ENCODE data around the gene TOR4A. TPM values are rescaled to one million over a fixed set of nuclear protein-coding genes. Genes with fewer than 3 reads are reported as not detected.
A peak's percentile ranks its signal among the peaks of the same experiment; 100 is the strongest.

Gene TOR4A
- total and polyA plus RNA-seq, 2 donors from 2014 or later = 4.9 to 23.8 TPM

DNA sequence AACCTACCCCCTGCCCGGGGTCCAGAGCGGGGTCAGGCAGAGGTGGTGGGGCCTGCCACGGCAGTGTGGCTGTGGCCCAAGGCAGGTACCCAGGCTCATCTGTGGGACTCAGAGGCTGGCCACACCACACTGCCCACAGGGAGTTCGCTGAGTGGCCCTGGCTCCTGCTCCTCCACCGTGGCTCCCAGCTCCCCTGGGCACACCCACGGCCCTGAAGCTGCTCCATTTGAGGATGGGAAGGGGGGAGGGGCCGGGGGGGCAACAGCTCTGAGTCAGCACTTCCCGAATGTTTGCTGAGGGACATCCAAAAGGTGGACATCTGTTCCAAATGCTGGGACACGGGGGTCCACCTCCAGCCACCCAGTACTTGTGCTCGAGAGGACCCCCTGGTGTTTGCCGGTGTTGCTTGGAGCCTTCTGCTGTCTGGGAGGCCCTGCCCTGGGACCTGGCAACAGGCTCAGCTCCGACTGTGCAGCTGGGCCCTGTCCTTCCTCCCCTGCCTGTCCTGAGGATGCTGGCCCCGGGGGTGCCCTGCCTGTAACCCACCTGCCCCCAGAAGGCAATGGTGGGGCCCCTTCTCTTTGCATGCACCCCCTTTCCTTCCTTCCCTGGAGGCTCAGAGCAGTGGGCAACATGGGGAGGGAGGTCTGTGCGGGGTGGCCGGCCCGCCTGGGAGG, 27.0 kb downstream of the TOR4A start:
- Histone ChIP-seq H3K4me3 (ENCODE audit: low read length in 3 of 3) (no peak overlapping the region), H3K36me3 (ENCODE audit: control insufficient read depth in 2 of 3, insufficient read depth in 3 of 3, low read length in 3 of 3) (no peaks in the 10 kb centered on the region), H3K4me1 (ENCODE audit: control insufficient read depth in 2 of 3, insufficient read depth in 2 of 3, low read depth in 1 of 3, low read length in 3 of 3) (peaks cover 0 to 21% (median 11%) of the 10 kb centered on the region in 3 donors), H3K9ac (ENCODE audit: low read length in 3 of 3) (no peak overlapping the region), H3K27me3 (ENCODE audit: control insufficient read depth, insufficient read depth, low read length) (no peaks in the 10 kb centered on the region), H3K27ac (ENCODE audit: low read depth in 2 of 2, low read length in 2 of 2) (peak overlapping the region; percentile 78 to 85), H3K9me3 (ENCODE audit: control insufficient read depth in 2 of 3, insufficient read depth in 1 of 3, low read length in 3 of 3) (no peaks in the 10 kb centered on the region)
- intact Hi-C loops (cut with DNase I) = no loop called here
- FAIRE-seq (no peak), DNase-seq (peak in 3 of 5 donors; percentile 58 to 79 (median 73))
- TF ChIP-seq CTCF (IDR thresholded peaks at IDR 0.05; ENCODE audit: borderline replicate concordance, extremely low read depth, insufficient read depth) = no peak

DNA sequence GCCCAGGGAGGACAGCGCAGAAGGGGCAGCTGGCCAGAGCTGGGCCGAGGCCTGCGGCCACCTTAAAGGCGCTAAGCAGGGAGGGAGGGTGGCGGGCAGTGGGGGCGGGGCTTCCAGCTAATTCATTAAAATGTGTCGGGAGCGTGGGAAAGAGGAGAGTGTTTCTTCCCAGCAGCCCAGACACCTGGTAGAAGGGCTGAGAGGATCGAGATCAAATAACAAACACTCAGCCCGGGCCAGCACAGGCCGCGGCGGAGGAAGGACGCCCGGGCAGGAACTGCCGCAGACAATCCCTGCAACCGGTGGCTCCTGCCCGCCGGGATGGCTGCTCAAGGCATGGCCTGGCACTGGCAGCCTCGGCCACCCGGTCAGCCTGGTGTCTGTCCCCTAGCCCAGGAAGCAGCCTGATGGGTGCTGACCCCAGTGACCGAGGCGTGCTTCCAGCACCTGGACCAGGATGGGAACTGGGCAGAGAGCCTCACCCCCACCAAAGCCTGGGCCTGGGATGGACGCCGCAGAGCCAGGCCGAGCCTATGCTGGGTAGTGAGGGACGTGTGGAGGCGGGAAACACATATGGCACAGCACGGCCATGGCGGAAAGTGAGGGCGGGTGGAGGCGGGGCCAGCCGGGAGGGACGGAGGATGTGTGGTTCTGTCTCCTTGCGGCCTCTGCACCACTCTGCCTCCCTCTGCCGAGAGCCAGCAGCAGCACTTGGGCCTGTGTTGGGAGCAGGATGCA, 27.7 kb downstream of the TOR4A start:
- H3K27ac ChIP-seq (ENCODE audit: low read depth in 2 of 2, low read length in 2 of 2) = peak overlapping the region; percentile 78 to 85
- peak; percentile 82 to 91 (median 88) for DNase-seq
- intact Hi-C loops (cut with DNase I) = no loop called here
- H3K27me3 ChIP-seq (ENCODE audit: control insufficient read depth, insufficient read depth, low read length) = no peaks in the 10 kb centered on the region
- no peaks in the 10 kb centered on the region for H3K9me3 ChIP-seq (ENCODE audit: control insufficient read depth in 2 of 3, insufficient read depth in 1 of 3, low read length in 3 of 3)
- no peaks in the 10 kb centered on the region for H3K36me3 ChIP-seq (ENCODE audit: control insufficient read depth in 2 of 3, insufficient read depth in 3 of 3, low read length in 3 of 3)
- peaks cover 0 to 21% (median 11%) of the 10 kb centered on the region in 3 donors for H3K4me1 ChIP-seq (ENCODE audit: control insufficient read depth in 2 of 3, insufficient read depth in 2 of 3, low read depth in 1 of 3, low read length in 3 of 3)
- no peak for FAIRE-seq
- H3K9ac ChIP-seq (ENCODE audit: low read length in 3 of 3) = peak overlapping the region in 1 of 3 donors; percentile 41
- no peak for TF ChIP-seq CTCF (IDR thresholded peaks at IDR 0.05; ENCODE audit: borderline replicate concordance, extremely low read depth, insufficient read depth)
- peak overlapping the region in 1 of 3 donors; percentile 29 for H3K4me3 ChIP-seq (ENCODE audit: low read length in 3 of 3)

DNA sequence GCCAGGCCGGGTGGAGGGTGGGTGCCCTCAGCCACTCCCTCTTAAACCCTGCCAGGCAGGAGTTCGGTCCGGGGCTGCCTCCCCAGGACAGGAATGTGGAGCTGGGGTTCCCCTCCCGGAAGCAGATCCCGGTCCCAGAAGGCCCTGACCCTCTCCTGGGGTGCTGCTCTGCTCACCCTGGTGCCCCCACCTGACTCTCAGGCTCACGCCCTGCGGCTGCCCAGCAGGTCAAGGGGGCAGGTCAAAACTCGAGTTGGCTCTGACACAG, 28.2 kb downstream of the TOR4A start:
- Histone ChIP-seq H3K36me3 (ENCODE audit: control insufficient read depth in 2 of 3, insufficient read depth in 3 of 3, low read length in 3 of 3) (no peaks in the 10 kb centered on the region), H3K27me3 (ENCODE audit: control insufficient read depth, insufficient read depth, low read length) (no peaks in the 10 kb centered on the region), H3K4me1 (ENCODE audit: control insufficient read depth in 2 of 3, insufficient read depth in 2 of 3, low read depth in 1 of 3, low read length in 3 of 3) (peaks cover 0 to 21% (median 11%) of the 10 kb centered on the region in 3 donors), H3K9ac (ENCODE audit: low read length in 3 of 3) (peak overlapping the region in 1 of 3 donors; percentile 41), H3K4me3 (ENCODE audit: low read length in 3 of 3) (peak overlapping the region in 1 of 3 donors; percentile 29), H3K27ac (ENCODE audit: low read depth in 2 of 2, low read length in 2 of 2) (peak overlapping the region; percentile 78 to 85), H3K9me3 (ENCODE audit: control insufficient read depth in 2 of 3, insufficient read depth in 1 of 3, low read length in 3 of 3) (no peaks in the 10 kb centered on the region)
- peak in 1 of 5 donors; percentile 87 for DNase-seq
- TF ChIP-seq CTCF (IDR thresholded peaks at IDR 0.05; ENCODE audit: borderline replicate concordance, extremely low read depth, insufficient read depth) = no peak
- intact Hi-C loops (cut with DNase I) = no loop called here
- FAIRE-seq = no peak
